ENCODE measurements around the gene ABCA7. TPM values are rescaled to one million over a fixed set of nuclear protein-coding genes. Genes with fewer than 3 reads are reported as not detected.

ABCA7 gene
- total RNA-seq, 1 donor from 2014 or later = 51.0 TPM

- H3K36me3 ChIP-seq = peaks cover 76% of the 10 kb centered on the region
- H3K4me3 ChIP-seq = no peak overlapping the region
- intact Hi-C loops (cut with DNase I) = loop anchor here (10.0 kb wide), 1 partner anchor 55 kb away; no protein-coding TSS in a partner anchor
- TF ChIP-seq CTCF (IDR thresholded peaks at IDR 0.05) = no peak
- H3K27ac ChIP-seq = no peak overlapping the region
- H3K27me3 ChIP-seq = no peaks in the 10 kb centered on the region
- no peak for ATAC-seq
- peak; percentile 62 for DNase-seq
- H3K9me3 ChIP-seq = no peaks in the 10 kb centered on the region
- H3K4me1 ChIP-seq = peaks cover 18% of the 10 kb centered on the region
Measured at GRCh38 chr19:1089891-1090290, 50.0 kb downstream of the ABCA7 start.

- H3K4me3 ChIP-seq = no peak overlapping the region
- DNase-seq (peak; percentile 64), ATAC-seq (no peak)
- H3K9me3 ChIP-seq = no peaks in the 10 kb centered on the region
- intact Hi-C loops (cut with DNase I) = no loop called here
- H3K27ac ChIP-seq = no peak overlapping the region
- no peak for TF ChIP-seq CTCF (IDR thresholded peaks at IDR 0.05)
- peaks cover 24% of the 10 kb centered on the region for H3K4me1 ChIP-seq
- H3K36me3 ChIP-seq = peaks cover 67% of the 10 kb centered on the region
- H3K27me3 ChIP-seq = no peaks in the 10 kb centered on the region
Measured at GRCh38 chr19:1090731-1091543, 51.0 kb downstream of the ABCA7 start.

GRCh38 chr19:1091544-1092175 is 51.8 kb downstream of the ABCA7 start:
- TF ChIP-seq CTCF (IDR thresholded peaks at IDR 0.05) = no peak
- Histone ChIP-seq H3K4me3 (no peak overlapping the region), H3K27ac (no peak overlapping the region), H3K36me3 (peaks cover 60% of the 10 kb centered on the region), H3K9me3 (no peaks in the 10 kb centered on the region), H3K27me3 (no peaks in the 10 kb centered on the region), H3K4me1 (peaks cover 24% of the 10 kb centered on the region)
- ATAC-seq = no peak
- intact Hi-C loops (cut with DNase I) = no loop called here
- peak; percentile 62 for DNase-seq

DNA sequence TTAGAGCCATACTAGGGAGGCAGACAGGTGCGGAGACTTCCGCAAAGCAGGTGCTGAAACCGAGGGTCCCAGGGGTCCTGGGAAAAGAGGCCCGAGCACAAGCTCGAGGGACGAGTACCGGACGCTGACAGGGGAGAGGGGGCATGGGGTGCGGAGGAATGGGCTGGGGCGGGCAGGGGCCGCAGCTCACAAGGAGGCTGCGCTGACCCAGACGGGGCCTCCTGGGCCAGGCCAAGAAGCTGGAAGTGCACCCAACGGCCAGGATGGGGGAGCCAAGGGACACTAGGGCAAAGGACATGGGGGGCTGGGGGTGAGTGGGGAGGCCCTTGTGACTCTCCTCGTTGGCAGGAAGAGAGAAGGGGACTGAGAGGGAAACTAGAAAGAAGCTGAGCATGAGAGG is 53.4 kb downstream of the ABCA7 start:
- Histone ChIP-seq H3K4me1 (peaks cover 24% of the 10 kb centered on the region), H3K36me3 (peaks cover 49% of the 10 kb centered on the region), H3K4me3 (no peak overlapping the region), H3K9me3 (no peaks in the 10 kb centered on the region), H3K27ac (no peak overlapping the region), H3K27me3 (no peaks in the 10 kb centered on the region)
- DNase-seq = peak; percentile 61
- TF ChIP-seq CTCF (IDR thresholded peaks at IDR 0.05) = no peak
- intact Hi-C loops (cut with DNase I) = no loop called here
- ATAC-seq = no peak

- H3K27ac ChIP-seq = no peak overlapping the region
- no peaks in the 10 kb centered on the region for H3K9me3 ChIP-seq
- no peaks in the 10 kb centered on the region for H3K27me3 ChIP-seq
- peaks cover 42% of the 10 kb centered on the region for H3K36me3 ChIP-seq
- no peak for TF ChIP-seq CTCF (IDR thresholded peaks at IDR 0.05)
- intact Hi-C loops (cut with DNase I) = no loop called here
- peak overlapping the region; percentile 91 for H3K4me3 ChIP-seq
- no peak for ATAC-seq
- H3K4me1 ChIP-seq = peaks cover 26% of the 10 kb centered on the region
- peak; percentile 66 for DNase-seq
Measured at GRCh38 chr19:1093811-1094553, 54.1 kb downstream of the ABCA7 start.
